ENCODE measurements around the gene CDH8.

CDH8 gene

DNA sequence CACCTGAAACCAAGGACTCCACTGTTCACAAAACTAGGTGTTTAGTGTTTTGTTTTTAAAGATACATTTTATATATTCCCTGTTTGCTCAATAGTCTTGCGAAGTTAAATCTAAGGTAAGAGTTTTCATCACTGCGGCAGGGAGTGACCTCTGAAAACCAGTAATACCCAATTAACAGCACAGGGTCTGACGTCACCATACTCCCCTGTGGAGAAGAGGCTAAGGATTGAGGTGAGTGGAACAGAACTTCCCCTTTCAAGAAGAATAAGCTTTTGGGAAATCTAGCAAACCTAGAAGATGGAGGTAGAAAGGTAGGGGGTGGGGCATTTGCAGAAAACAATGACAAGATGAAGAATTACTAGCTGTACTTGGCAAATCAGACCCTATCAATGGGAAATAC, 120.7 kb downstream of the CDH8 start:
- Histone ChIP-seq H3K27me3 (ENCODE audit: control insufficient read depth in 5 of 5, insufficient read depth in 4 of 5, low read length in 5 of 5) (peaks cover 0 to 2% (median 0%) of the 10 kb centered on the region in 5 donors), H3K9ac (ENCODE audit: low read length in 5 of 5) (no peak overlapping the region), H3K27ac (ENCODE audit: low read depth, low read length) (no peak overlapping the region), H3K36me3 (ENCODE audit: control insufficient read depth in 5 of 5, insufficient read depth in 5 of 5, low read length in 5 of 5) (no peaks in the 10 kb centered on the region), H3K4me1 (ENCODE audit: control insufficient read depth in 5 of 5, insufficient read depth in 5 of 5, low read length in 5 of 5) (no peaks in the 10 kb centered on the region), H3K9me3 (ENCODE audit: control insufficient read depth in 5 of 5, low read length in 5 of 5) (no peaks in the 10 kb centered on the region), H3K4me3 (ENCODE audit: low read depth in 1 of 5, low read length in 5 of 5) (no peak overlapping the region)

DNA sequence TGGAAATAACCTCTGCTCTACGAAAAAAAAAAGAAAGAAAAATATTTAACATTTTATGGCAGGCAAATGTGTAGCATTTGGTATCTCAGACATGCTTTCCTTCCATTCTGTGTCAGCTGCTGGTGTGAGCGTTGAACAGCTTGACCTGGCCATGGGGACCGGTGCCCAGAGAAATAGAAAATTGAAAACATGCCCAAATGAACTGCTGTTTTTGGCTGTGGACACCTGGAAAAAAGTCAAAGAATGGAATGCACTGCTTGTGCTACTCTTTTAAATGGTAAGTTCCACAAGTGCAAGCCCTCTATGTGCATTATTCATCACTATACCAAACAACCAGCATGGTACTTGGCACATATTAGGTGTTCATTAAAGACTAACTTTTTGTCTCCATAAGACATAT, 127.2 kb downstream of the CDH8 start:
- no peaks in the 10 kb centered on the region for H3K27me3 ChIP-seq (ENCODE audit: control insufficient read depth in 5 of 5, insufficient read depth in 4 of 5, low read length in 5 of 5)
- no peak overlapping the region for H3K4me3 ChIP-seq (ENCODE audit: low read depth in 1 of 5, low read length in 5 of 5)
- H3K9me3 ChIP-seq (ENCODE audit: control insufficient read depth in 5 of 5, low read length in 5 of 5): peaks cover 0 to 2% (median 0%) of the 10 kb centered on the region in 5 donors
- H3K27ac ChIP-seq (ENCODE audit: low read depth, low read length): no peak overlapping the region
- H3K9ac ChIP-seq (ENCODE audit: low read length in 5 of 5): no peak overlapping the region
- no peaks in the 10 kb centered on the region for H3K4me1 ChIP-seq (ENCODE audit: control insufficient read depth in 5 of 5, insufficient read depth in 5 of 5, low read length in 5 of 5)
- no peaks in the 10 kb centered on the region for H3K36me3 ChIP-seq (ENCODE audit: control insufficient read depth in 5 of 5, insufficient read depth in 5 of 5, low read length in 5 of 5)

DNA sequence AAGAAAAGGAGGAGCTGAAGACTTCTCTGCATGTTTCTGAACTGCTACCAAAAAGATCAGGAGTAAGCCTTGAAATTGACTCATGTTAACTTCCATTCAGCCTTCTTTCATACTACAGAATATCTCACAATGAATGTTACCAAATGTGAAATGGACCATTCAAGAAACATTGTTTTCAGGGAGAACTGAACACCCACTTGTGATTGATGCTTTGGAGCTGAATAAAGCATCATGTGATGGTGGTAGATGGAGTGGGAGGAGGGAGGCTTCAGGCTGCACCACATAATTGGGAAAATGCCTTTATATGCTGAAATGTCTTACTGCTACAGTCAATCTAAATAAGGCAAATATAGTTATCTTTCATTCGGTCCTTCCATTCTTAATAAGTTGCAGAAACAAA, 127.8 kb downstream of the CDH8 start:
- Histone ChIP-seq H3K4me3 (ENCODE audit: low read depth in 1 of 5, low read length in 5 of 5) (no peak overlapping the region), H3K36me3 (ENCODE audit: control insufficient read depth in 5 of 5, insufficient read depth in 5 of 5, low read length in 5 of 5) (no peaks in the 10 kb centered on the region), H3K9me3 (ENCODE audit: control insufficient read depth in 5 of 5, low read length in 5 of 5) (peaks cover 0 to 2% (median 0%) of the 10 kb centered on the region in 5 donors), H3K9ac (ENCODE audit: low read length in 5 of 5) (no peak overlapping the region), H3K27ac (ENCODE audit: low read depth, low read length) (no peak overlapping the region), H3K4me1 (ENCODE audit: control insufficient read depth in 5 of 5, insufficient read depth in 5 of 5, low read length in 5 of 5) (no peaks in the 10 kb centered on the region), H3K27me3 (ENCODE audit: control insufficient read depth in 5 of 5, insufficient read depth in 4 of 5, low read length in 5 of 5) (no peaks in the 10 kb centered on the region)

DNA sequence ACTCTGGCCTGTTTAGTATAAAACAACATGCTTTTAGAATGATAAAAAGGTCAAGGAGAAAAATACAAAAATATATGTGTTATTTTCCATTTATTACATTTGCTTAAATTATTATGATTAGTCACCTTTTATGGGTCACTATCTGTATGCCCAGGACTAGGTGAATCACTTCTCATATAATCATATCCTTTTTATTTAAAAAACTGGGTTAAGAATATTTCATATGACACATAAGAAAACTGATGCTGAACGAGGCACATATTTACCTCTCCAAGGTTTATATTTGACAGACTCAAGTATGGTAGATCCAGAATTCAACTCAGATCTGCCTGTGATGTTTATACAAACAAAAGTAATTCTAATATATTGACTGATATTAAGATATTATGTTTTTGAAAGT, 134.5 kb downstream of the CDH8 start:
- Histone ChIP-seq H3K27ac (ENCODE audit: low read depth, low read length) (no peak overlapping the region), H3K4me1 (ENCODE audit: control insufficient read depth in 5 of 5, insufficient read depth in 5 of 5, low read length in 5 of 5) (no peaks in the 10 kb centered on the region), H3K4me3 (ENCODE audit: low read depth in 1 of 5, low read length in 5 of 5) (no peak overlapping the region), H3K9ac (ENCODE audit: low read length in 5 of 5) (no peak overlapping the region), H3K36me3 (ENCODE audit: control insufficient read depth in 5 of 5, insufficient read depth in 5 of 5, low read length in 5 of 5) (no peaks in the 10 kb centered on the region), H3K27me3 (ENCODE audit: control insufficient read depth in 5 of 5, insufficient read depth in 4 of 5, low read length in 5 of 5) (no peaks in the 10 kb centered on the region), H3K9me3 (ENCODE audit: control insufficient read depth in 5 of 5, low read length in 5 of 5) (peaks cover 0 to 2% (median 0%) of the 10 kb centered on the region in 5 donors)

DNA sequence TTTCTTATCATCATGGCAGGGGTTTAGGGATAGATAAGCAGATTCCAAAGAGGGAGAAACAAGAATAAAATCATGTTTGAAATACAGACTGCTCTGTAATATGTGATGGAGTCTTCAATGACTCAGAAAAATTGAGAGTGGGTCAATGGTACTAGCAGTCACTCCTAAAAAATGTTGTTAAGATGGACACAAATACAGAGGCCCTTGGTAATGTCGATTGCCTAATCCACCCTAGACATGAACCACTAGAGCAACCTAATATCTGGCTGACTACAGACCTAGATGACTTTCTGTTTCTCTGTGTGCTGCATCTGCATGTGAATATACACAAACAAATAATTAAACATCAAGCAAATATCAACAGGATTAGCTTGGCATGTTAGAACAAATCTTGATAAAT, 135.8 kb downstream of the CDH8 start:
- Histone ChIP-seq H3K9me3 (ENCODE audit: control insufficient read depth in 5 of 5, low read length in 5 of 5) (no peaks in the 10 kb centered on the region), H3K9ac (ENCODE audit: low read length in 5 of 5) (no peak overlapping the region), H3K4me1 (ENCODE audit: control insufficient read depth in 5 of 5, insufficient read depth in 5 of 5, low read length in 5 of 5) (no peaks in the 10 kb centered on the region)

DNA sequence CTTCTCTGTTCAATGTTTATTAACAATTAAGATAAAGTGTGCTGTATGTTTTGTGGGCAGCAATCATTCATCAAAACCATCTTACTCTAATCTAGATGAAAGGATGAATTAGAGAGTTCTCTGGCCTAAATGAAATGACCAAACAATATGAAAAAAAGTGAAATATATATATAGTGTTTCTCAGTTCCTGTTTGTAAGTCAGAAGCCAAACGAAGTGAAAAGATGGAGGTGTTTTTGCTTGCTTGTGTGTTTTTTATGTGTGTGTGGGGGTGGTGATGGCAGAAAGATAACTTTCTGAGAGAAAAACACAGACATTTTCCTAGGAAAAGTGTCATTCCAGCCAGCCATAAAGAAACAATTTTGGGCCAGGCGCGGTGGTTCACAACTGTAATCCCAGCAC, 138.6 kb downstream of the CDH8 start:
- no peaks in the 10 kb centered on the region for H3K9me3 ChIP-seq (ENCODE audit: control insufficient read depth in 5 of 5, low read length in 5 of 5)
- H3K9ac ChIP-seq (ENCODE audit: low read length in 5 of 5): no peak overlapping the region
- H3K27me3 ChIP-seq (ENCODE audit: control insufficient read depth in 5 of 5, insufficient read depth in 4 of 5, low read length in 5 of 5): no peaks in the 10 kb centered on the region
- H3K36me3 ChIP-seq (ENCODE audit: control insufficient read depth in 5 of 5, insufficient read depth in 5 of 5, low read length in 5 of 5): no peaks in the 10 kb centered on the region
- H3K4me3 ChIP-seq (ENCODE audit: low read depth in 1 of 5, low read length in 5 of 5): no peak overlapping the region
- no peak overlapping the region for H3K27ac ChIP-seq (ENCODE audit: low read depth, low read length)
- no peaks in the 10 kb centered on the region for H3K4me1 ChIP-seq (ENCODE audit: control insufficient read depth in 5 of 5, insufficient read depth in 5 of 5, low read length in 5 of 5)

More for the DNA sequence above, 135.8 kb downstream of the CDH8 start:
- H3K36me3 ChIP-seq (ENCODE audit: control insufficient read depth in 5 of 5, insufficient read depth in 5 of 5, low read length in 5 of 5): no peaks in the 10 kb centered on the region
- no peaks in the 10 kb centered on the region for H3K27me3 ChIP-seq (ENCODE audit: control insufficient read depth in 5 of 5, insufficient read depth in 4 of 5, low read length in 5 of 5)
- H3K27ac ChIP-seq (ENCODE audit: low read depth, low read length): no peak overlapping the region
- H3K4me3 ChIP-seq (ENCODE audit: low read depth in 1 of 5, low read length in 5 of 5): no peak overlapping the region

DNA sequence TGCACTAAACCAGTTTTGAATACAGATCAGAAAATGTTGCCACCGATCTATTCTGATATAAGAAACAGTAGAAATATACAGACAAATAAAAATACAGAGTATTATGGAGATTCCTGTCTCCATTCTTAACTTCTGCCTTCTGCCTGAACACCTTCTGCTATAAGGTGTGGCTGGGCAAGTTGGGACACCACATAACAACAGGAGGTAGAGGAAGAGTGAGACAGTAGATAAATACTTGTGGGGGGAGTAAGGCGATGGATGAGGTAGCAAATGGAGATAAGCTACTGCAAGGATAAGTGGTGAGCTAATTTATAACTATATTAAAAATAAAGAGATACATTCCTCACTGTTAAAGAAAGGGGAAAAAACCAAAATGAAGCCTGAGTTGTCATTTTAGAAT, 143.7 kb downstream of the CDH8 start:
- H3K27ac ChIP-seq (ENCODE audit: low read depth, low read length): no peak overlapping the region
- H3K27me3 ChIP-seq (ENCODE audit: control insufficient read depth in 5 of 5, insufficient read depth in 4 of 5, low read length in 5 of 5): no peaks in the 10 kb centered on the region
- H3K9me3 ChIP-seq (ENCODE audit: control insufficient read depth in 5 of 5, low read length in 5 of 5): no peaks in the 10 kb centered on the region
- H3K4me1 ChIP-seq (ENCODE audit: control insufficient read depth in 5 of 5, insufficient read depth in 5 of 5, low read length in 5 of 5): no peaks in the 10 kb centered on the region
- H3K9ac ChIP-seq (ENCODE audit: low read length in 5 of 5): no peak overlapping the region
- H3K4me3 ChIP-seq (ENCODE audit: low read depth in 1 of 5, low read length in 5 of 5): no peak overlapping the region
- H3K36me3 ChIP-seq (ENCODE audit: control insufficient read depth in 5 of 5, insufficient read depth in 5 of 5, low read length in 5 of 5): no peaks in the 10 kb centered on the region

DNA sequence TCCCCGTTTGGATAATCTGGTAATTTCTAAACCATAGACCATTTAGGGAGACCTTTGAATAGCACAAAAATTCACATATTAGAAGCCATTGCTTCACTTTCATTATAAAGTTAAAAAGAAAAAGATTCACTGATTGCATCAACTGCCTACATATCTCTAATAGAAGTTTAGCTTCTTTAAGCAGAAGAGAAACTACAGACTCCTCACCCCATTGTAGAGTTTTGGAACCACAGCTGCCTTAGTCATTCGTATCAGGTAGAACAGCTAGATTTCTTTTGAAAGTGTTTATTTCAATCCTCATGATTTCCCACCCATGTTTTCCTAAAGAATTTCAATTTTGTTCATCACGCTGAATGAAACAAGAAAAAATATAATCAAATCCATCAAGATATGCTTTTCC, 144.8 kb downstream of the CDH8 start:
- H3K4me1 ChIP-seq (ENCODE audit: control insufficient read depth in 5 of 5, insufficient read depth in 5 of 5, low read length in 5 of 5): no peaks in the 10 kb centered on the region
- no peak overlapping the region for H3K9ac ChIP-seq (ENCODE audit: low read length in 5 of 5)
- no peaks in the 10 kb centered on the region for H3K36me3 ChIP-seq (ENCODE audit: control insufficient read depth in 5 of 5, insufficient read depth in 5 of 5, low read length in 5 of 5)
- H3K4me3 ChIP-seq (ENCODE audit: low read depth in 1 of 5, low read length in 5 of 5): no peak overlapping the region
- no peaks in the 10 kb centered on the region for H3K27me3 ChIP-seq (ENCODE audit: control insufficient read depth in 5 of 5, insufficient read depth in 4 of 5, low read length in 5 of 5)
- peaks cover 0 to 3% (median 0%) of the 10 kb centered on the region in 5 donors for H3K9me3 ChIP-seq (ENCODE audit: control insufficient read depth in 5 of 5, low read length in 5 of 5)
- no peak overlapping the region for H3K27ac ChIP-seq (ENCODE audit: low read depth, low read length)

DNA sequence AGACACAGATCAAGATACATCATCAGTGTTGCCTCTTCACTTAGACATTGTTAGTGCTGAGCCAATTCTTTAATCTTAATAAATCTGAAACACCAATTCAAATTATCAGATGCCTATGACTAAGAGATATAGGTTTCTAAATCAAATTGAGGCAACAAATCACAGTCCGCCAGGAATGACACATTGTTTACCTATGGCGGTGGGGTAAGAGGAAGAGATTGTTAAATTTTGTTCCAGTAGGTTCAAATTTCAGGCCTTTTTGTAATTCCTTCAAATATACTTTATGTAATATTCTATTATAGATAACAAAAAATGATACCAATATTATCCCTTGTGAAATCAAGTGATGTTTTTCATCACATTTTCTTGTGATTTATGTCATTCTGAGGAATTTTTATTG, 145.9 kb downstream of the CDH8 start:
- Histone ChIP-seq H3K27me3 (ENCODE audit: control insufficient read depth in 5 of 5, insufficient read depth in 4 of 5, low read length in 5 of 5) (no peaks in the 10 kb centered on the region), H3K4me3 (ENCODE audit: low read depth in 1 of 5, low read length in 5 of 5) (no peak overlapping the region), H3K4me1 (ENCODE audit: control insufficient read depth in 5 of 5, insufficient read depth in 5 of 5, low read length in 5 of 5) (no peaks in the 10 kb centered on the region), H3K27ac (ENCODE audit: low read depth, low read length) (no peak overlapping the region), H3K9me3 (ENCODE audit: control insufficient read depth in 5 of 5, low read length in 5 of 5) (peaks cover 0 to 3% (median 0%) of the 10 kb centered on the region in 5 donors), H3K36me3 (ENCODE audit: control insufficient read depth in 5 of 5, insufficient read depth in 5 of 5, low read length in 5 of 5) (no peaks in the 10 kb centered on the region), H3K9ac (ENCODE audit: low read length in 5 of 5) (no peak overlapping the region)

DNA sequence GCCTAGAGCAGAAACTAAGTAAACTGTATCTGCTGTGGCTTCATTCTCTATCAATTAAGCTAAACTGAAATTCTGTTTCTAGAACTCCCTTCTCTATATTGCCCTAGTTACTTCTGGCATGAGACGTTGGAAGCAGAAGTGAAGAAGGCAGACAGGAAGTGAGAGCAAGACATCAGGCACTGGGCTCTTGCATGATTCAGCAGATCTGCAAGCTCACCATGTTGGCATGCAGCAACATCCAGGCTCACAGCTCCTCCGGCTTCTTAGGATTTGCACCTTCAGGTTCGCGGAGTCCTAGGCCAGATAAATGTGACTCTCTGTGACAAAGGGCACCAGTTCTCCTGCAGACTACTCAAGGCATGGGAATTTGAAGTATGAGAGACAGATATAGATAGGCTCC, 148.3 kb downstream of the CDH8 start:
- Histone ChIP-seq H3K4me3 (ENCODE audit: low read depth in 1 of 5, low read length in 5 of 5) (no peak overlapping the region), H3K9me3 (ENCODE audit: control insufficient read depth in 5 of 5, low read length in 5 of 5) (peaks cover 0 to 3% (median 0%) of the 10 kb centered on the region in 5 donors), H3K4me1 (ENCODE audit: control insufficient read depth in 5 of 5, insufficient read depth in 5 of 5, low read length in 5 of 5) (no peaks in the 10 kb centered on the region), H3K27ac (ENCODE audit: low read depth, low read length) (no peak overlapping the region), H3K27me3 (ENCODE audit: control insufficient read depth in 5 of 5, insufficient read depth in 4 of 5, low read length in 5 of 5) (no peaks in the 10 kb centered on the region), H3K9ac (ENCODE audit: low read length in 5 of 5) (no peak overlapping the region), H3K36me3 (ENCODE audit: control insufficient read depth in 5 of 5, insufficient read depth in 5 of 5, low read length in 5 of 5) (no peaks in the 10 kb centered on the region)

DNA sequence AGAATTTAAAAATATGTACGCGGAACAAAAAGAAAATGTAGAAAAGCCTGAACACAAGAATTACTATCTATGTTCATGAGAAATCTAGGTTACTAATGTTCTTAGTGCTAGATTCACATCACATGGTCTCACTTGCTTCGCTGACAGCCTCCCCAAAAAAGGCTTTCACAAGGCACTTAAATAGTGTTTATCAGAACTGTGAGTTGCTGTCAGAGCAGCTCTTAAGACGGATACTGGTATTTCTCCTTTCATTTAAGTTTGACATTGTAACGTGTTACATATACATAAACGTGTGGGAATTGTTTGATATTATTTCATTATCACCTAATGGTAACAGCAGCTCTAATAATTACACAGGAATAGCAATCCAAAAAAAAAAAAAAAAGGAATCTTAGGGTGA, 150.9 kb downstream of the CDH8 start:
- Histone ChIP-seq H3K9me3 (ENCODE audit: control insufficient read depth in 5 of 5, low read length in 5 of 5) (peaks cover 0 to 3% (median 0%) of the 10 kb centered on the region in 5 donors), H3K27ac (ENCODE audit: low read depth, low read length) (no peak overlapping the region), H3K9ac (ENCODE audit: low read length in 5 of 5) (no peak overlapping the region), H3K4me3 (ENCODE audit: low read depth in 1 of 5, low read length in 5 of 5) (no peak overlapping the region), H3K36me3 (ENCODE audit: control insufficient read depth in 5 of 5, insufficient read depth in 5 of 5, low read length in 5 of 5) (no peaks in the 10 kb centered on the region), H3K4me1 (ENCODE audit: control insufficient read depth in 5 of 5, insufficient read depth in 5 of 5, low read length in 5 of 5) (no peaks in the 10 kb centered on the region), H3K27me3 (ENCODE audit: control insufficient read depth in 5 of 5, insufficient read depth in 4 of 5, low read length in 5 of 5) (no peaks in the 10 kb centered on the region)
